ENCODE measurements around the gene ZNF211.

The ZNF211 gene

GRCh38 chr19:57667228-57667627 is 34.3 kb downstream of the ZNF211 start:
- H3K4me1 ChIP-seq (ENCODE audit: low read length) = no peaks in the 10 kb centered on the region
- no peak overlapping the region for H3K4me2 ChIP-seq (ENCODE audit: low read length)
- H3K79me2 ChIP-seq (ENCODE audit: low read length) = no peaks in the 10 kb centered on the region
- H3K36me3 ChIP-seq (replicated peaks; ENCODE audit: low read depth, low read length) = no peaks in the 10 kb centered on the region
- H4K20me1 ChIP-seq (ENCODE audit: insufficient read depth, low read length) = no peaks in the 10 kb centered on the region
- no peak overlapping the region for H2AFZ ChIP-seq (ENCODE audit: low read depth, low read length)
- H3K27ac ChIP-seq (ENCODE audit: low read length) = no peak overlapping the region
- H3K27me3 ChIP-seq (ENCODE audit: low read depth, low read length) = no peaks in the 10 kb centered on the region
- no peak for TF ChIP-seq EZH2phosphoT487 (IDR thresholded peaks at IDR 0.05; ENCODE audit: low read depth)
- no peak for TF ChIP-seq CTCF (IDR thresholded peaks at IDR 0.05; ENCODE audit: low read depth, low read length)
- no peak overlapping the region for H3K9ac ChIP-seq (ENCODE audit: low read length)
- H3K9me3 ChIP-seq (ENCODE audit: insufficient read depth, low read length) = no peaks in the 10 kb centered on the region
- no peak overlapping the region for H3K4me3 ChIP-seq (ENCODE audit: low read length)

- no peaks in the 10 kb centered on the region for H3K9me3 ChIP-seq (ENCODE audit: insufficient read depth, low read length)
- no peak for TF ChIP-seq EZH2phosphoT487 (IDR thresholded peaks at IDR 0.05; ENCODE audit: low read depth)
- no peak for TF ChIP-seq CTCF (IDR thresholded peaks at IDR 0.05; ENCODE audit: low read depth, low read length)
- H3K4me3 ChIP-seq (ENCODE audit: low read length) = no peak within 1 kb of the TSS
- H2AFZ ChIP-seq (ENCODE audit: low read depth, low read length) = no peak within 1 kb of the TSS
- no peaks in the 10 kb centered on the region for H3K4me1 ChIP-seq (ENCODE audit: low read length)
- no peaks in the 10 kb centered on the region for H3K79me2 ChIP-seq (ENCODE audit: low read length)
- H3K27ac ChIP-seq (ENCODE audit: low read length) = no peak within 1 kb of the TSS
- no peaks in the 10 kb centered on the region for H3K27me3 ChIP-seq (ENCODE audit: low read depth, low read length)
- H3K4me2 ChIP-seq (ENCODE audit: low read length) = no peak within 1 kb of the TSS
- H3K36me3 ChIP-seq (replicated peaks; ENCODE audit: low read depth, low read length) = no peaks in the 10 kb centered on the region
- no peaks in the 10 kb centered on the region for H4K20me1 ChIP-seq (ENCODE audit: insufficient read depth, low read length)
- H3K9ac ChIP-seq (ENCODE audit: low read length) = no peak within 1 kb of the TSS
Observed at GRCh38 chr19:57668635-57669034, 35.7 kb downstream of the ZNF211 start, which contains the start of gene ZSCAN4. ZSCAN4 (plus strand) TSS chr19:57668935; CDS start chr19:57676146, 7,211 bp downstream.

GRCh38 chr19:57671124-57671895 is 38.3 kb downstream of the ZNF211 start:
- Histone ChIP-seq H3K9ac (ENCODE audit: low read length) (no peak overlapping the region), H3K4me2 (ENCODE audit: low read length) (no peak overlapping the region), H3K4me1 (ENCODE audit: low read length) (no peaks in the 10 kb centered on the region), H3K9me3 (ENCODE audit: insufficient read depth, low read length) (0 out of 2 replicates have a peak, but pooled peaks cover 6% of the 10 kb centered on the region), H4K20me1 (ENCODE audit: insufficient read depth, low read length) (no peaks in the 10 kb centered on the region), H3K27ac (ENCODE audit: low read length) (no peak overlapping the region), H3K36me3 (replicated peaks; ENCODE audit: low read depth, low read length) (no peaks in the 10 kb centered on the region), H3K4me3 (ENCODE audit: low read length) (no peak overlapping the region), H3K27me3 (ENCODE audit: low read depth, low read length) (no peaks in the 10 kb centered on the region), H3K79me2 (ENCODE audit: low read length) (no peaks in the 10 kb centered on the region), H2AFZ (ENCODE audit: low read depth, low read length) (no peak overlapping the region)
- TF ChIP-seq EZH2phosphoT487 (IDR thresholded peaks at IDR 0.05; ENCODE audit: low read depth) (no peak), CTCF (IDR thresholded peaks at IDR 0.05; ENCODE audit: low read depth, low read length) (no peak)

GRCh38 chr19:57672466-57672865 is 39.5 kb downstream of the ZNF211 start:
- Histone ChIP-seq H3K4me3 (ENCODE audit: low read length) (no peak overlapping the region), H3K36me3 (replicated peaks; ENCODE audit: low read depth, low read length) (no peaks in the 10 kb centered on the region), H3K9me3 (ENCODE audit: insufficient read depth, low read length) (0 out of 2 replicates have a peak, but pooled peaks cover 6% of the 10 kb centered on the region), H3K79me2 (ENCODE audit: low read length) (no peaks in the 10 kb centered on the region), H3K4me2 (ENCODE audit: low read length) (no peak overlapping the region), H3K27me3 (ENCODE audit: low read depth, low read length) (no peaks in the 10 kb centered on the region), H3K4me1 (ENCODE audit: low read length) (no peaks in the 10 kb centered on the region), H2AFZ (ENCODE audit: low read depth, low read length) (no peak overlapping the region), H3K27ac (ENCODE audit: low read length) (no peak overlapping the region), H4K20me1 (ENCODE audit: insufficient read depth, low read length) (no peaks in the 10 kb centered on the region), H3K9ac (ENCODE audit: low read length) (no peak overlapping the region)
- TF ChIP-seq EZH2phosphoT487 (IDR thresholded peaks at IDR 0.05; ENCODE audit: low read depth) = no peak
- no peak for TF ChIP-seq CTCF (IDR thresholded peaks at IDR 0.05; ENCODE audit: low read depth, low read length)
